Renal pelvis (tissue), 12 donors: Measurements from ENCODE around the gene EIF4E1B. TPM values are rescaled to one million over a fixed set of nuclear protein-coding genes. Genes with fewer than 3 reads are reported as not detected.
"Not testable (repeated sequence)": the region's sequence is repeated elsewhere in the genome, so short reads cannot be mapped to it uniquely, and the experiment has no call there.

ENCODE experiments used
- DNase-seq: peaks from one replicate; pipeline ENCODE4 v3.0.0-alpha.2; 2013
- long read RNA-seq, 16 experiments: transcript quantifications; one replicate each; lab custom pipeline, GENCODE V29; 2026
- polyA plus RNA-seq, 3 donors: library from polyadenylated mRNA; unstranded; fragments of 120-200 nt; gene quantifications; one replicate each; pipeline ENCODE4 v1.2.1, GENCODE V29; 2013; ENCODE audit not compliant: insufficient read length in 3 of 3

The EIF4E1B gene
- under 1 TPM in 2 of 3 donors, not detected in 1; 0.04 to 0.10 TPM for polyA plus RNA-seq
- long read RNA-seq, donor 1, result 0 reads
- long read RNA-seq, donor 2, result 0 reads
- long read RNA-seq, donor 3, result 0 reads
- long read RNA-seq, donor 4, result 0 reads
- long read RNA-seq, donor 5, result 0 reads
- long read RNA-seq, donor 6, result 0 reads
- long read RNA-seq, donor 7, result 0 reads
- long read RNA-seq, donor 8, result 0 reads
- long read RNA-seq, donor 9, result 0 reads
- long read RNA-seq, donor 10, result 0 reads
- long read RNA-seq, donor 11, result 0 reads
- long read RNA-seq, donor 12, result 0 reads
- long read RNA-seq, donor 13, result 0 reads
- long read RNA-seq, donor 14, result 0 reads
- long read RNA-seq, donor 15, result 0 reads
- long read RNA-seq, donor 16, result 0 reads

GRCh38 chr5:176629853-176630680, at the start of gene EIF4E1B, which contains the start of gene SNCB:
Gene EIF4E1B (plus strand): TSS chr5:176630675. CDS start chr5:176642788, 12,113 bp downstream.
Gene SNCB (minus strand): TSS chr5:176630534. CDS start chr5:176629654, 880 bp downstream.
- peak; percentile 44 for DNase-seq

- DNase-seq, result no peak
Measured at GRCh38 chr5:176581361-176581760, 49.1 kb upstream of the EIF4E1B start.

- DNase-seq, result no peak
Measured at GRCh38 chr5:176583076-176583475, 47.4 kb upstream of the EIF4E1B start.

- DNase-seq, result no peak
Measured at GRCh38 chr5:176587398-176587797, 43.1 kb upstream of the EIF4E1B start.

- no peak for DNase-seq
Measured at GRCh38 chr5:176588297-176588696, 42.2 kb upstream of the EIF4E1B start.

GRCh38 chr5:176589039-176589769, 41.3 kb upstream of the EIF4E1B start:
- no peak for DNase-seq

GRCh38 chr5:176590035-176590717, 40.3 kb upstream of the EIF4E1B start:
- no peak for DNase-seq

GRCh38 chr5:176591667-176592066, 38.8 kb upstream of the EIF4E1B start:
- not testable (repeated sequence) for DNase-seq

GRCh38 chr5:176592573-176592972, 37.9 kb upstream of the EIF4E1B start:
- no peak for DNase-seq

- DNase-seq, result no peak
Measured at GRCh38 chr5:176593273-176593869, 37.1 kb upstream of the EIF4E1B start.

- no peak for DNase-seq
Measured at GRCh38 chr5:176594554-176594953, 35.9 kb upstream of the EIF4E1B start.

GRCh38 chr5:176595386-176595943, 35.0 kb upstream of the EIF4E1B start:
- no peak for DNase-seq

- DNase-seq, result no peak
Measured at GRCh38 chr5:176596069-176596644, 34.3 kb upstream of the EIF4E1B start.

GRCh38 chr5:176596689-176597416, 33.6 kb upstream of the EIF4E1B start:
- DNase-seq, result no peak

GRCh38 chr5:176597417-176598389, 32.8 kb upstream of the EIF4E1B start:
- DNase-seq, result no peak

- not testable (repeated sequence) for DNase-seq
Measured at GRCh38 chr5:176599749-176600430, 30.6 kb upstream of the EIF4E1B start.

GRCh38 chr5:176601901-176602482, 28.5 kb upstream of the EIF4E1B start:
- no peak for DNase-seq
